ENCODE results near the gene ZNF423. TPM values are rescaled to one million over a fixed set of nuclear protein-coding genes. Genes with fewer than 3 reads are reported as not detected.
A peak's percentile ranks its signal among the peaks of the same experiment; 100 is the strongest.

The ZNF423 gene
- total RNA-seq, 6 experiments from 2014 or later = 0.43 to 1.2 (median 0.89) TPM

GRCh38 chr16:49622084-49622390, 233.9 kb downstream of the ZNF423 start:
- Histone ChIP-seq H3K4me3 (no peak overlapping the region), H3K27ac (no peak overlapping the region), H3K9me3 (no peaks in the 10 kb centered on the region), H3K4me1 (no peaks in the 10 kb centered on the region), H3K27me3 (no peaks in the 10 kb centered on the region), H3K36me3 (no peaks in the 10 kb centered on the region)
- intact Hi-C loops (cut with DNase I) = no loop called here
- DNase-seq (no peak), ATAC-seq (no peak)
- WGBS (ENCODE audit: insufficient coverage, low coverage, low lambda C conversion rate, missing lambda C conversion rate) = no CpG with 5 or more reads among the region's 4 CpGs
- TF ChIP-seq CTCF (IDR thresholded peaks at IDR 0.05) (no peak), POLR2A (IDR thresholded peaks at IDR 0.05) (no peak)

GRCh38 chr16:49621241-49622083, 234.4 kb downstream of the ZNF423 start:
- peak in 1 of 3 donors; percentile 29 for DNase-seq
- intact Hi-C loops (cut with DNase I) = no loop called here
- Histone ChIP-seq H3K9me3 (no peaks in the 10 kb centered on the region), H3K27ac (no peak overlapping the region), H3K36me3 (no peaks in the 10 kb centered on the region), H3K4me1 (no peaks in the 10 kb centered on the region), H3K4me3 (no peak overlapping the region), H3K27me3 (no peaks in the 10 kb centered on the region)
- WGBS (ENCODE audit: insufficient coverage, low coverage, low lambda C conversion rate, missing lambda C conversion rate) = 74% methylated on average over 5 of the region's 13 CpGs
- TF ChIP-seq POLR2A (IDR thresholded peaks at IDR 0.05) (no peak), CTCF (IDR thresholded peaks at IDR 0.05) (no peak)
- ATAC-seq = no peak

GRCh38 chr16:49620869-49621240, 235.1 kb downstream of the ZNF423 start:
- DNase-seq (no peak), ATAC-seq (no peak)
- Histone ChIP-seq H3K27ac (no peak overlapping the region), H3K27me3 (no peaks in the 10 kb centered on the region), H3K9me3 (no peaks in the 10 kb centered on the region), H3K36me3 (no peaks in the 10 kb centered on the region), H3K4me3 (no peak overlapping the region), H3K4me1 (no peaks in the 10 kb centered on the region)
- WGBS (ENCODE audit: insufficient coverage, low coverage, low lambda C conversion rate, missing lambda C conversion rate) = no CpG with 5 or more reads among the region's 6 CpGs
- intact Hi-C loops (cut with DNase I) = no loop called here
- TF ChIP-seq POLR2A (IDR thresholded peaks at IDR 0.05) (no peak), CTCF (IDR thresholded peaks at IDR 0.05) (no peak)

- ATAC-seq (peak in 3 of 4 donors; percentile 11 to 31 (median 21)), DNase-seq (peak in 2 of 3 donors; percentile 41 to 50)
- Histone ChIP-seq H3K27me3 (no peaks in the 10 kb centered on the region), H3K4me3 (no peak overlapping the region), H3K27ac (no peak overlapping the region), H3K4me1 (no peaks in the 10 kb centered on the region), H3K9me3 (no peaks in the 10 kb centered on the region), H3K36me3 (no peaks in the 10 kb centered on the region)
- intact Hi-C loops (cut with DNase I) = no loop called here
- no peak for TF ChIP-seq CTCF (IDR thresholded peaks at IDR 0.05)
- no peak for TF ChIP-seq POLR2A (IDR thresholded peaks at IDR 0.05)
- WGBS (ENCODE audit: insufficient coverage, low coverage, low lambda C conversion rate, missing lambda C conversion rate) = 30% methylated on average over 2 of the region's 11 CpGs
These were observed 235.6 kb downstream of the ZNF423 start for GRCh38 chr16:49620158-49620868.

Data from right lobe of liver (tissue), 6 donors.